Endodermal cell (in vitro differentiated cells): ENCODE data around the gene FMR1. TPM values are rescaled to one million over a fixed set of nuclear protein-coding genes. Genes with fewer than 3 reads are reported as not detected.

Experiments used
- DNase-seq: peaks from one replicate; pipeline ENCODE4 v3.0.0-alpha.2; 2017
- H3K27ac ChIP-seq: 2 replicates; pipeline ENCODE4 v1.5.1; 2013; ENCODE audit warnings: mild to moderate bottlenecking, low read depth, low read length, moderate library complexity
- H3K27me3 ChIP-seq: 2 replicates; pipeline ENCODE4 v1.6.1; 2013; ENCODE audit warnings: mild to moderate bottlenecking, low read length, moderate library complexity; ENCODE audit not compliant: insufficient read depth, control insufficient read depth, poor library complexity, severe bottlenecking
- H3K36me3 ChIP-seq: 2 replicates; pipeline ENCODE4 v1.7.0; 2013; ENCODE audit warnings: mild to moderate bottlenecking, low read length, moderate library complexity; ENCODE audit not compliant: control insufficient read depth, insufficient read depth
- H3K4me1 ChIP-seq: one replicate; pipeline ENCODE4 v1.7.0; 2013; ENCODE audit warnings: low read length; ENCODE audit not compliant: control insufficient read depth, insufficient read depth
- H3K4me3 ChIP-seq: 2 replicates; pipeline ENCODE4 v1.5.1; 2013; ENCODE audit warnings: mild to moderate bottlenecking, low read length, moderate library complexity
- H3K9ac ChIP-seq: 2 replicates; pipeline ENCODE4 v1.6.1; 2013; ENCODE audit warnings: mild to moderate bottlenecking, low read length, moderate library complexity; ENCODE audit not compliant: poor library complexity, severe bottlenecking; ENCODE audit errors: extremely low read depth
- H3K9me3 ChIP-seq: 2 replicates; pipeline ENCODE4 v1.6.1; 2013; ENCODE audit warnings: mild to moderate bottlenecking, low read length, moderate library complexity; ENCODE audit not compliant: control insufficient read depth
- H3K27ac Mint-ChIP-seq: 2 replicates; pipeline ENCODE4 v1.8.0; 2020; ENCODE audit warnings: mixed read lengths
- H3K27me3 Mint-ChIP-seq: 2 replicates; pipeline ENCODE4 v1.8.0; 2021; ENCODE audit warnings: mild to moderate bottlenecking, mixed read lengths; ENCODE audit not compliant: insufficient read depth
- H3K36me3 Mint-ChIP-seq: 2 replicates; pipeline ENCODE4 v1.8.0; 2020; ENCODE audit warnings: low read depth, mixed read lengths
- H3K4me1 Mint-ChIP-seq: 2 replicates; pipeline ENCODE4 v1.8.0; 2020; ENCODE audit warnings: mixed read lengths
- H3K4me3 Mint-ChIP-seq: 2 replicates; pipeline ENCODE4 v1.8.0; 2020; ENCODE audit warnings: mild to moderate bottlenecking, moderate library complexity, mixed read lengths
- H3K9me3 Mint-ChIP-seq: 2 replicates; pipeline ENCODE4 v1.8.0; 2020; ENCODE audit warnings: mild to moderate bottlenecking, mixed read lengths
- CTCF ChIP-seq: fragments of 200-600 bp; sonication (generic); conservative IDR thresholded peaks from 2 replicates; pipeline ENCODE4 v1.5.0; 2021; ENCODE audit warnings: antibody characterized with exemption, mild to moderate bottlenecking
- WGBS, 2 experiments: methylation state at CpG; one replicate each; pipeline versions ENCODE4 v1.1.5 to v1.1.7; 2013; ENCODE audit warnings: missing lambda C conversion rate in 2 of 2, mixed read lengths in 1 of 2; ENCODE audit not compliant: insufficient coverage in 1 of 2, insufficient read length in 1 of 2; 5-methylcytosine and 5-hydroxymethylcytosine counted together
- total RNA-seq, 2 donors: library from RNA; stranded (reverse); fragmentation: NEBNext Ultra II Directional in 1 of 2; extraction: Animal tissue kit (Norgen Biotek cat#: 25700) in 1 of 2; gene quantifications; 2 replicates in 1 of 2; 3 replicates in 1 of 2; pipeline ENCODE4 v1.2.1, GENCODE V29; 2021

Gene FMR1
- total RNA-seq, 2 donors from 2014 or later, result 55.4 to 59.1 TPM

DNA sequence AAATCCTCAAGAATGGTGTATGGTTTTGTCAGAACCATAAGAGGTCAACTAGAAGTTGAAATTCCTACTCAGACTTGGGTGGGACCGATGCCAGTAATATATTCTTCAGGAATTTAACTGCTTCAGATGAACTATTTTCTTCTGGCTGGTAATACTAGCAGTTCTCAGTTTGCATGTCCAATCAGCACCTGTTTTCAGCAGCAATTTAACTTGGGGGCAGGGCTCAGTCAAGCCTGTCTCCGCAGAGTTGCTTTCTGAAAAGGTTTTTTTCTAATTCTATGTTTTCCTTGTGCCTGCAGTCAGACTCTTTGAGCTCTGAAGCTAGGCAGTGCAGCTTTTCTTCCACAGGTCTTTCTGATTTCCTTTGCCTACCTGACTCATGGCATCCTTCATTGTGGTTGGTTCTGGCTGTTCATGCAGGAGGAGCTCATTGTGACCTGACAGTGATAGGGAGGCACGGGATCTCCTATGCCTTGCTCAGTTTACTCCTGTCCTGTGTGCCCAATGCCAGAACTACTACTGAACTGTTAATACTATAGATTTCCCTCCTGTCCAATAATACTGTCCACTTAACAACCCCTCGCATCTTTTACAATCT, 17.3 kb upstream of the FMR1 start:
- H3K27me3 ChIP-seq, result no peaks in the 10 kb centered on the region
- H3K4me3 ChIP-seq, result no peak overlapping the region
- H3K9ac ChIP-seq, result no peak overlapping the region
- no peak for TF ChIP-seq CTCF
- H3K27me3 Mint-ChIP-seq, result no peaks in the 10 kb centered on the region
- peaks cover 57% of the 10 kb centered on the region for H3K9me3 Mint-ChIP-seq
- 40 to 76% methylated on average over 1 to 4 of the region's 4 CpGs for WGBS, 2 experiments
- H3K9me3 ChIP-seq, result no peaks in the 10 kb centered on the region
- H3K27ac Mint-ChIP-seq, result no peak overlapping the region
- H3K36me3 ChIP-seq, result no peaks in the 10 kb centered on the region
- no peaks in the 10 kb centered on the region for H3K4me1 ChIP-seq
- no peak overlapping the region for H3K4me3 Mint-ChIP-seq
- H3K27ac ChIP-seq, result no peak overlapping the region
- DNase-seq, result no peak
- H3K4me1 Mint-ChIP-seq, result peaks cover 5% of the 10 kb centered on the region
- no peaks in the 10 kb centered on the region for H3K36me3 Mint-ChIP-seq

- no peaks in the 10 kb centered on the region for H3K27me3 ChIP-seq
- H3K27ac ChIP-seq, result no peak overlapping the region
- no peak overlapping the region for H3K4me3 Mint-ChIP-seq
- no peak overlapping the region for H3K4me3 ChIP-seq
- DNase-seq, result no peak
- no peaks in the 10 kb centered on the region for H3K36me3 Mint-ChIP-seq
- H3K4me1 Mint-ChIP-seq, result peaks cover 14% of the 10 kb centered on the region
- H3K9me3 Mint-ChIP-seq, result peaks cover 68% of the 10 kb centered on the region
- no peaks in the 10 kb centered on the region for H3K9me3 ChIP-seq
- H3K4me1 ChIP-seq, result no peaks in the 10 kb centered on the region
- H3K36me3 ChIP-seq, result no peaks in the 10 kb centered on the region
- H3K27ac Mint-ChIP-seq, result no peak overlapping the region
- no peaks in the 10 kb centered on the region for H3K27me3 Mint-ChIP-seq
- no peak for TF ChIP-seq CTCF
- 94% methylated on average over 2 to 30 of the region's 31 CpGs for WGBS, 2 experiments
- no peak overlapping the region for H3K9ac ChIP-seq
Observed at GRCh38 chrX:147897117-147897516, 14.6 kb upstream of the FMR1 start.

DNA sequence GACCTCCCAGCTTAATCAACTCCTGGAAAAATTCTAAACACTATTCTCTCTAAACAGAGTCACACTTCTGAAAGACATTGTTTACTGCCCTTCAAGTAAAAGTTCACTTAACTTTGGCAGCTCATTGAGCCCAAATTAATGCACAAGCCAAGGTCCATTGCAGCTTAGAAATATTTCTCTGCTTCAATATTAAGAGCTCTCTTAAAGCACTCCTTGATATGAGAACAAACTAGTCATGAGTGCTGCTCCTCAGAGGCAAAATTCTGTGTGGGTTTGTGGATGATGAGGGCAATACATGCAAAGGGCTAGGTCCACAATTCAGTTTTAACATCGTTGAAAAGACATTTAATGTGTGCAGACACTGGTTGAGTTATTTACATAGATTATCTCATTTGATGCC, 12.8 kb upstream of the FMR1 start:
- Mint-ChIP-seq H3K4me1 (peaks cover 16% of the 10 kb centered on the region), H3K9me3 (peaks cover 66% of the 10 kb centered on the region), H3K27me3 (no peaks in the 10 kb centered on the region), H3K4me3 (no peak overlapping the region), H3K36me3 (no peaks in the 10 kb centered on the region), H3K27ac (no peak overlapping the region)
- Histone ChIP-seq H3K4me3 (no peak overlapping the region), H3K27ac (no peak overlapping the region), H3K9ac (no peak overlapping the region), H3K4me1 (no peaks in the 10 kb centered on the region), H3K27me3 (no peaks in the 10 kb centered on the region), H3K9me3 (no peaks in the 10 kb centered on the region), H3K36me3 (no peaks in the 10 kb centered on the region)
- WGBS, 2 experiments, result no CpG with 5 or more reads among the region's 1 CpG
- no peak for DNase-seq
- TF ChIP-seq CTCF, result no peak
